Stimulated activated CD8-positive, alpha-beta memory T cell treated with anti-CD3 and anti-CD28 coated beads, Interleukin-15, amount 100 ng/mL, for 1 hour (primary cell): ENCODE data around the gene NEAT1.
A peak's percentile ranks its signal among the peaks of the same experiment; 100 is the strongest.

ENCODE experiments used
- DNase-seq: peaks from one replicate; pipeline ENCODE4 v3.0.0-alpha.2; 2020; ENCODE audit warnings: low read depth

Gene NEAT1

DNA sequence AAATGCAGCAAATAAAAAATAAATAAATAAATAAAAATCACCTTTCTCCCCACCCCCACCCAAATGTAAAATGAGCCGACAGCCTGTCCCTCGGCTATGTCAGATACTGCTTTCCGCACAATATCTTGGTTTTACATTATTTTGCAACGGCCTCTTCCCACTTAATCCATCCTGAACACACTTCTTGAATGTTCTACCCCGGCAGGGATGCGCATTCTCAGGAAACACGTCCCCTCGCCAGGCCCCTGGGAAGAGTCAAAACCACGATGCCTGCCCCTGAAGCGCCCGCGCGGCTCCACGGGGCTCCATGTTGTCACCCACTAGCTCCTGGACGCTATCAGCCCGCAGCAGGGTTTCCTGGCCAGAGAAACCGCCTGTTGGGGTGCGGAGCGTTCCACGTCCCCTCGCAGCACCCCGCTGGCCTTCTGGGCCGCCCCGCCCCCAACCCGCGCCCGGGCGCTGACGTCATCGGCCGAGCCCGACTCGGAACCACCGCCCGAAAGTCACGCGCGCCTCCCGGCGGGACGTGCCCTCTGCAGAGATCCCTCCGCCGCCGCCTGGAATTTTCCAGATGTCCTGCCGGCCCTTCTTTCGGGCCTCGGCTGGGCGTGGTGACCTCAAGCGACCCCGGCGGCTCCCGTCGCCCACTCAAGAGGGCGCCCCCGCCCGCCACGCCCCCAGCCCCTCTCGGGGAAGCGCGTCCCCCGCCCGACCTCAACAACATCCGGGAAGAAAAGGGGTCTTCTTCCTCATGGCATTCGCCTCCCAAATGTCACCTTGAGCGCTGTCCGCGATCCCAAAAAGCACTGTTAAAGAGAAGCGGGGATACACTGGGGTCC, 585 bp upstream of the NEAT1 start:
- DNase-seq = peak; percentile 84

DNA sequence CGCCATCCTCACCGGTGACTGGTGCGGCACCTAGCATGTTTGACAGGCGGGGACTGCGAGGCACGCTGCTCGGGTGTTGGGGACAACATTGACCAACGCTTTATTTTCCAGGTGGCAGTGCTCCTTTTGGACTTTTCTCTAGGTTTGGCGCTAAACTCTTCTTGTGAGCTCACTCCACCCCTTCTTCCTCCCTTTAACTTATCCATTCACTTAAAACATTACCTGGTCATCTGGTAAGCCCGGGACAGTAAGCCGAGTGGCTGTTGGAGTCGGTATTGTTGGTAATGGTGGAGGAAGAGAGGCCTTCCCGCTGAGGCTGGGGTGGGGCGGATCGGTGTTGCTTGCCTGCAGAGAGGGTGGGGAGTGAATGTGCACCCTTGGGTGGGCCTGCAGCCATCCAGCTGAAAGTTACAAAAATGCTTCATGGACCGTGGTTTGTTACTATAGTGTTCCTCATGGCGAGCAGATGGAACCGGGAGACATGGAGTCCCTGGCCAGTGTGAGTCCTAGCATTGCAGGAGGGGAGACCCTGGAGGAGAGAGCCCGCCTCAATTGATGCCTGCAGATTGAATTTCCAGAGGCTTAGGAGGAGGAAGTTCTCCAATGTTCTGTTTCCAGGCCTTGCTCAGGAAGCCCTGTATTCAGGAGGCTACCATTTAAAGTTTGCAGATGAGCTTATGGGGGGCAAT, 1.1 kb downstream of the NEAT1 start:
- DNase-seq = no peak

- DNase-seq = no peak
Observed at GRCh38 chr11:65424205-65425104, 1.9 kb downstream of the NEAT1 start.

- DNase-seq = peak; percentile 62
Observed at GRCh38 chr11:65425105-65425970, 2.7 kb downstream of the NEAT1 start.

DNA sequence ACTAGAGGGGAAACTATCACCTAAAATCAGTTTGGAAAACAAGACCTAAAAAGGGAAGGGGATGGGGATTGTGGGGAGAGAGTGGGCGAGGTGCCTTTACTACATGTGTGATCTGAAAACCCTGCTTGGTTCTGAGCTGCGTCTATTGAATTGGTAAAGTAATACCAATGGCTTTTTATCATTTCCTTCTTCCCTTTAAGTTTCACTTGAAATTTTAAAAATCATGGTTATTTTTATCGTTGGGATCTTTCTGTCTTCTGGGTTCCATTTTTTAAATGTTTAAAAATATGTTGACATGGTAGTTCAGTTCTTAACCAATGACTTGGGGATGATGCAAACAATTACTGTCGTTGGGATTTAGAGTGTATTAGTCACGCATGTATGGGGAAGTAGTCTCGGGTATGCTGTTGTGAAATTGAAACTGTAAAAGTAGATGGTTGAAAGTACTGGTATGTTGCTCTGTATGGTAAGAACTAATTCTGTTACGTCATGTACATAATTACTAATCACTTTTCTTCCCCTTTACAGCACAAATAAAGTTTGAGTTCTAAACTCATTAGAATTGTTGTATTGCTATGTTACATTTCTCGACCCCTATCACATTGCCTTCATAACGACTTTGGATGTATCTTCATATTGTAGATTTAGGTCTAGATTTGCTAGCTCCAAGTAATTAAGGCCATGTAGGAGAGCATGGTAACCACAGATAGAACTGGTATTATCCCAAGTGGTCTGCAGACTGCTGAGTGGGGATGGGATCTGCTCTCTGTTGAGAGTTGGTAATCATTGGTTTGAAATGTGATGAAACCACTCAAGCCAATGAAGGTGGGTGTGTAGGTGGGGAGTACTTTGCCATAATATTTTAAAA, 3.6 kb downstream of the NEAT1 start:
- no peak for DNase-seq

GRCh38 chr11:65426839-65427690, 4.5 kb downstream of the NEAT1 start:
- no peak for DNase-seq

DNA sequence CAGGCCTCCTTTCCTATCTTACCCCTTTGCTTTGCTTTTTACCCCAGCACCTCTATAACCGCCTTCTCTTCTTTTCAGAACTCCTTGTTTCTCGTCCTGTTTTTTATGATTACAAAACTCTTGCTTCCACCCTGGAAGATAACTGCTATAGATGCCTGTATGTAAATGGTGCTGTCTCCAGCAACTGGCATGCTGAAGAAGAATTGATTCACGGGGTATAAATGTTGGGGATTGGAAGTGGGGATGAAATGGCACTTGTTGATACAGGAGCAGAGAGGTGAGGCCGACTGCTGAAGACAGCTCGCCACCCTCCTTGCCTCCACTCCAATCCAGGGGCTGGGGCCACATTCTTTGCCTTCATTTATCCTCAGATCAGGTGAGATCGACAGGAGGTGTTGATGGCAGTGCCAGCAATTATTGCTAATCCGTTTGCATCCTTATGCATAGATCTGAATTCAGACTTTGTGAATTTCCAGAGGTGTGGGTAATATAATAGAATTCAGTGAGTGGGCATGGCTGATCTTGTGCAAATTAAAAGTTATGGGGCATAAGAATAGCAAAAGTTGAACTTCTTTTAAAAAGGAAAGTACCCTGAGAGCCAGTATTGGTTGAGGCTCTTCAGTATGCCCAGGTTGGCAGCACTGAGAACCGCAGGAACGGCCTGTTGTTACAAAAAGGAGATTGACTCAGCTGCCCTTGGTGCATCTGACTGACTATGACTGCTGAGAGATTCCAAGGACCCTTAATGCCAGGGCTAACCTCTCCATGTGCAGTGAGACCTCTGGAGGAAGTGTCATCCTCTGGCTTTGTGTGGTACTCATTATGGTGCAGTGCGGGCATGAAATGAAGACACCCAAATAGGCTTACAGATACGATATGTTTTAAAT, 5.3 kb downstream of the NEAT1 start:
- DNase-seq = no peak

- no peak for DNase-seq
Observed at GRCh38 chr11:65428578-65429067, 6.0 kb downstream of the NEAT1 start.

GRCh38 chr11:65429068-65429681, 6.6 kb downstream of the NEAT1 start:
- DNase-seq = no peak

GRCh38 chr11:65429724-65430405, 7.3 kb downstream of the NEAT1 start:
- no peak for DNase-seq

- no peak for DNase-seq
Observed at GRCh38 chr11:65430406-65431217, 8.0 kb downstream of the NEAT1 start.

GRCh38 chr11:65431451-65432099, 9.0 kb downstream of the NEAT1 start:
- DNase-seq = no peak

DNA sequence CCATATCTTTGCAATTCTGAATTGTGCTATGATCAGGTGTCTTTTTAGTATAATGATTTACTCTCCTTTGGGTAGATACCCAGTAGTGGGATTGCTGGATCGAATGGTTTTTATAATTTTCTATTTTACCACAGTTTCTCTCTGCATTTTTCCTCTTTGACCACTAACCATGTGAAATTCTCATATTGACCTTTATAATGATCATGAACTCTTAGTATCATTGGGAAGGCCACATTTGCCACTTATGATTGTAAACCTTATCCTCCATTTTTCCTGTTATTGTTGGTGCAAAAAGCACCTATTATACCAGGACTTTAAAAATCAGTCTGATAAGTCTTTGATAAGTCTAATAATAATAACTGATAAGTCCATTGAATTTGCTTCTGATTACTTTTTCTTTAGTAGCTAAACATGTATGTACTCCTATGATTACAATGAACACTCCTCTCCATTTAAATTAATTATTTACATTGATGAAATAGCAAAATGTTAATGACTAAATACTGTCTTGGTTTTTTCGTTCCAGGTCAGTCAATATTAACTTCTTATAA, 9.6 kb downstream of the NEAT1 start:
- DNase-seq = no peak

- DNase-seq = no peak
Observed at GRCh38 chr11:65432686-65433582, 10.3 kb downstream of the NEAT1 start.
